K562 (cell line): ENCODE data around the gene BARD1. TPM values are rescaled to one million over a fixed set of nuclear protein-coding genes. Genes with fewer than 3 reads are reported as not detected.

Experiments
- DDX20 ChIP-seq: fragments of 450-650 bp; IDR thresholded peaks from 2 replicates; pipeline ENCODE4 v1.6.1; 2016; ENCODE audit warnings: missing genetic modification characterization, low read depth, mild to moderate bottlenecking, missing compliant biosample characterization, moderate library complexity
- ERF ChIP-seq: fragments of 450-650 bp; formaldehyde crosslinking; IDR thresholded peaks from 2 replicates; pipeline ENCODE4 v1.4.0; 2020; ENCODE audit warnings: mild to moderate bottlenecking, mixed read lengths
- GATA2 ChIP-seq: sonication (generic); formaldehyde crosslinking; IDR thresholded peaks from 2 replicates; pipeline ENCODE4 v1.4.0; 2020; ENCODE audit warnings: mild to moderate bottlenecking, missing genetic modification reagents
- HNRNPH1 ChIP-seq: fragments of 200-400 bp; formaldehyde crosslinking; optimal IDR thresholded peaks from 2 replicates; pipeline ENCODE3; 2017; ENCODE audit warnings: low read depth, mild to moderate bottlenecking, low read length, moderate library complexity
- HNRNPLL ChIP-seq: fragments of 200-400 bp; formaldehyde crosslinking; IDR thresholded peaks from 2 replicates; pipeline ENCODE4 v1.6.1; 2017; ENCODE audit warnings: low read length, low read depth, mild to moderate bottlenecking; ENCODE audit not compliant: poor library complexity, severe bottlenecking
- MCM3 ChIP-seq: fragments of 450-650 bp; IDR thresholded peaks from 2 replicates; pipeline ENCODE4 v1.6.1; 2016
- NELFE ChIP-seq: IDR thresholded peaks from 2 replicates; pipeline ENCODE4 v1.6.1; 2011; ENCODE audit warnings: mild to moderate bottlenecking; ENCODE audit not compliant: insufficient read depth, insufficient read length
- NFRKB ChIP-seq: fragments of 450-650 bp; IDR thresholded peaks from 2 replicates; pipeline ENCODE4 v1.6.1; 2016; ENCODE audit warnings: low read depth
- NR2C2 ChIP-seq, 2 experiments: fragments of 200-800 bp in 1 of 2; sonication (Bioruptor generic) in 1 of 2; sonication (generic) in 1 of 2; formaldehyde crosslinking in 1 of 2; IDR thresholded peaks; 2 replicates each; pipeline versions ENCODE4 v1.6.1 to v1.8.0; 2016 to 2022; ENCODE audit warnings: mild to moderate bottlenecking in 1 of 2, missing compliant biosample characterization in 1 of 2, missing genetic modification characterization in 1 of 2, missing genetic modification reagents in 1 of 2
- NR3C1 ChIP-seq: sonication (generic); formaldehyde crosslinking; IDR thresholded peaks from 2 replicates; pipeline ENCODE4 v1.8.1; 2022; ENCODE audit warnings: missing genetic modification reagents
- POLR2AphosphoS5 ChIP-seq: IDR thresholded peaks from 2 replicates; pipeline ENCODE4 v1.6.1; 2011; ENCODE audit warnings: mild to moderate bottlenecking, low read depth, low read length, moderate library complexity; ENCODE audit not compliant: control insufficient read depth, insufficient read depth
- PRPF4 ChIP-seq: fragments of 200-400 bp; formaldehyde crosslinking; IDR thresholded peaks from one replicate; pipeline ENCODE4 v1.6.1; 2017; ENCODE audit warnings: low read length, low read depth, mild to moderate bottlenecking; ENCODE audit not compliant: insufficient read depth, poor library complexity, severe bottlenecking
- SIRT6 ChIP-seq: IDR thresholded peaks from one replicate; pipeline ENCODE4 v1.6.1; 2012; ENCODE audit warnings: low read depth, mild to moderate bottlenecking, control low read depth, inconsistent platforms, low read length, moderate library complexity
- SMAD4 ChIP-seq: fragments of 250-450 bp; sonication (Bioruptor Pico); conservative IDR thresholded peaks from 2 replicates; pipeline ENCODE4 v1.8.0; 2021; ENCODE audit warnings: inconsistent platforms, mild to moderate bottlenecking, moderate library complexity
- ZBTB7A ChIP-seq: IDR thresholded peaks from 2 replicates; pipeline ENCODE4 v1.6.1; 2011; ENCODE audit warnings: low read depth, mild to moderate bottlenecking, low read length, moderate library complexity, borderline replicate concordance; ENCODE audit not compliant: control insufficient read depth
- ZNF217 ChIP-seq: sonication (generic); formaldehyde crosslinking; IDR thresholded peaks from 2 replicates; pipeline ENCODE4 v1.8.0; 2022; ENCODE audit warnings: mild to moderate bottlenecking, missing genetic modification reagents
- polyA plus RNA-seq, 8 experiments: library from polyadenylated mRNA; depleted of rRNA in 4 of 8; stranded (reverse) in 5 of 8; unstranded in 3 of 8; fragments of >200 nt; fragmentation: Nextera tagmentation in 2 of 8; fragmentation: Illumina TruSeq in 1 of 8; extraction: Ambion mirVana in 2 of 8; extraction: Trizol in 1 of 8; gene quantifications; 2 replicates each; pipeline versions ENCODE4 v1.2.1 to v1.2.3, GENCODE V29; 2011 to 2014; ENCODE audit warnings: inconsistent platforms in 1 of 8, missing spikeins in 1 of 8
- total RNA-seq, 7 experiments: library from RNA; depleted of rRNA in 6 of 7; stranded (reverse); fragments of >200 nt in 6 of 7; fragmentation: Illumina TruSeq in 2 of 7; extraction: Trizol in 2 of 7; gene quantifications; 2 replicates each; pipeline versions ENCODE4 v1.2.1 to v1.2.3, GENCODE V29; 2011 to 2021; ENCODE audit warnings: low replicate concordance in 1 of 7
- TF ChIP-seq, protein P1 (sequence below), 2 experiments: fragments of 150-350 bp in 1 of 2; IDR thresholded peaks; 2 replicates each; pipeline ENCODE4 v1.6.1; 2012 to 2016; ENCODE audit warnings: low read depth in 2 of 2, low read length in 2 of 2, mild to moderate bottlenecking in 1 of 2, moderate library complexity in 1 of 2
- TF ChIP-seq, protein P2 (sequence below): fragments of 450-650 bp; IDR thresholded peaks from 2 replicates; pipeline ENCODE4 v1.6.1; 2016; ENCODE audit warnings: mild to moderate bottlenecking
- TF ChIP-seq, protein P3 (sequence below): sonication (generic); formaldehyde crosslinking; IDR thresholded peaks from 2 replicates; pipeline ENCODE4 v1.5.0; 2020; ENCODE audit warnings: missing genetic modification reagents

The BARD1 gene
- total and polyA plus RNA-seq, 9 of the 15 experiments (the other 6 are each of a cell fraction or from before 2014, with no cell fraction given): 6.3 to 18.9 (median 11.3) TPM

DNA sequence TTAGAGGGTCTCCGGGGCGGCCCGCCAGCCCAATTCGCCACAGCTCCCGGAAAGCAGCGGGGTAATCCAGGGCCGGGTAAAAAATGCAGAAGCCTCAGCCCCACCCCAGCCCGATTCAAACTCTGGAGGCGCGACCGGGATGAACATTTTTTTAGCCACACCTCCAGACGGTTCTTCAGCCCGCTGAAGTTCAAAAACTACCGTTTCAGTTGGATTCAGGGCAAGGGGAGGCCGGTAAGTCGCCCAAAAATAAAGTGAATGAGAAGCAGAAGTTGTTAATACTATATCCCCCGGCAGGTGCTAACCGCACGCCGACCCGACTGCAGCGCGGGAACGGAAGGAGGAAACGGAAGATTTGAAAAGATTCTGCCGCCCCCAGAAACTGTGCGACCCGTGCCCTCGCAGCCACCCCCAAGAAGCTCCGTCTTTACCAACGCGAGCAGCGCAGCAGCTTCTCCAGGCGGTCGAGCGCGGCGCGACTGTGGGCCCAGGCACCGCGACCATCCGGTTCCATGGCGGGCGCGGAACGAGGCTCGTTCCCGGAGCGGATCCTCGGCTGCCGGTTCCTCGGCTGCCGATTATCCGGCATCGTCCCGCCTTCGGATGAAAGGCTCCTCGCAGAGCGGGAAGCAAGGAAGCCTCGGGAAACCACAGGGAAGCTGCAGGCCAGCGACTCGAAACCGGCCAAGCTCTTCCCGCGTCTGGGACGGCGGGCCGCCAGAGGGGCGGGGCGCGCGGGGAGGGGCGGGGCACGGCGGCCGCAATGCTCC is at the start of gene BARD1 (continued):
- TF ChIP-seq PRPF4 (no peak), SIRT6 (no peak), NELFE (no peak), NFRKB (no peak; the same call in 1 of the 2 replicates), SMAD4 (CRISPR knock-in tag) (peak; percentile 42; the same call in 1 of the 2 replicates), MCM3 (no peak), HNRNPH1 (no peak), NR2C2 (CRISPR knock-in tag; IDR thresholded peaks at IDR 0.05) (no peak), NR2C2 (tag; IDR thresholded peaks at IDR 0.05) (no peak), GATA2 (no peak), ZNF217 (no peak), DDX20 (tag) (no peak), ERF (CRISPR knock-in tag) (0 out of 2 replicates have a peak, but pooled peaks have one; percentile 51), POLR2AphosphoS5 (peak; percentile 58; the same call in 1 of the 2 replicates), HNRNPLL (peak; percentile 85), ZBTB7A (no peak), NR3C1 (CRISPR knock-in tag) (no peak)
- TF ChIP-seq, protein P1, sequence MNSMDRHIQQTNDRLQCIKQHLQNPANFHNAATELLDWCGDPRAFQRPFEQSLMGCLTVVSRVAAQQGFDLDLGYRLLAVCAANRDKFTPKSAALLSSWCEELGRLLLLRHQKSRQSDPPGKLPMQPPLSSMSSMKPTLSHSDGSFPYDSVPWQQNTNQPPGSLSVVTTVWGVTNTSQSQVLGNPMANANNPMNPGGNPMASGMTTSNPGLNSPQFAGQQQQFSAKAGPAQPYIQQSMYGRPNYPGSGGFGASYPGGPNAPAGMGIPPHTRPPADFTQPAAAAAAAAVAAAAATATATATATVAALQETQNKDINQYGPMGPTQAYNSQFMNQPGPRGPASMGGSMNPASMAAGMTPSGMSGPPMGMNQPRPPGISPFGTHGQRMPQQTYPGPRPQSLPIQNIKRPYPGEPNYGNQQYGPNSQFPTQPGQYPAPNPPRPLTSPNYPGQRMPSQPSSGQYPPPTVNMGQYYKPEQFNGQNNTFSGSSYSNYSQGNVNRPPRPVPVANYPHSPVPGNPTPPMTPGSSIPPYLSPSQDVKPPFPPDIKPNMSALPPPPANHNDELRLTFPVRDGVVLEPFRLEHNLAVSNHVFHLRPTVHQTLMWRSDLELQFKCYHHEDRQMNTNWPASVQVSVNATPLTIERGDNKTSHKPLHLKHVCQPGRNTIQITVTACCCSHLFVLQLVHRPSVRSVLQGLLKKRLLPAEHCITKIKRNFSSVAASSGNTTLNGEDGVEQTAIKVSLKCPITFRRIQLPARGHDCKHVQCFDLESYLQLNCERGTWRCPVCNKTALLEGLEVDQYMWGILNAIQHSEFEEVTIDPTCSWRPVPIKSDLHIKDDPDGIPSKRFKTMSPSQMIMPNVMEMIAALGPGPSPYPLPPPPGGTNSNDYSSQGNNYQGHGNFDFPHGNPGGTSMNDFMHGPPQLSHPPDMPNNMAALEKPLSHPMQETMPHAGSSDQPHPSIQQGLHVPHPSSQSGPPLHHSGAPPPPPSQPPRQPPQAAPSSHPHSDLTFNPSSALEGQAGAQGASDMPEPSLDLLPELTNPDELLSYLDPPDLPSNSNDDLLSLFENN (IDR thresholded peaks at IDR 0.05; ENCODE audit: low read depth in 2 of 2, low read length in 2 of 2): no peak
- TF ChIP-seq, protein P2, sequence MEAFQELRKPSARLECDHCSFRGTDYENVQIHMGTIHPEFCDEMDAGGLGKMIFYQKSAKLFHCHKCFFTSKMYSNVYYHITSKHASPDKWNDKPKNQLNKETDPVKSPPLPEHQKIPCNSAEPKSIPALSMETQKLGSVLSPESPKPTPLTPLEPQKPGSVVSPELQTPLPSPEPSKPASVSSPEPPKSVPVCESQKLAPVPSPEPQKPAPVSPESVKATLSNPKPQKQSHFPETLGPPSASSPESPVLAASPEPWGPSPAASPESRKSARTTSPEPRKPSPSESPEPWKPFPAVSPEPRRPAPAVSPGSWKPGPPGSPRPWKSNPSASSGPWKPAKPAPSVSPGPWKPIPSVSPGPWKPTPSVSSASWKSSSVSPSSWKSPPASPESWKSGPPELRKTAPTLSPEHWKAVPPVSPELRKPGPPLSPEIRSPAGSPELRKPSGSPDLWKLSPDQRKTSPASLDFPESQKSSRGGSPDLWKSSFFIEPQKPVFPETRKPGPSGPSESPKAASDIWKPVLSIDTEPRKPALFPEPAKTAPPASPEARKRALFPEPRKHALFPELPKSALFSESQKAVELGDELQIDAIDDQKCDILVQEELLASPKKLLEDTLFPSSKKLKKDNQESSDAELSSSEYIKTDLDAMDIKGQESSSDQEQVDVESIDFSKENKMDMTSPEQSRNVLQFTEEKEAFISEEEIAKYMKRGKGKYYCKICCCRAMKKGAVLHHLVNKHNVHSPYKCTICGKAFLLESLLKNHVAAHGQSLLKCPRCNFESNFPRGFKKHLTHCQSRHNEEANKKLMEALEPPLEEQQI: no peak
- TF ChIP-seq, protein P3, sequence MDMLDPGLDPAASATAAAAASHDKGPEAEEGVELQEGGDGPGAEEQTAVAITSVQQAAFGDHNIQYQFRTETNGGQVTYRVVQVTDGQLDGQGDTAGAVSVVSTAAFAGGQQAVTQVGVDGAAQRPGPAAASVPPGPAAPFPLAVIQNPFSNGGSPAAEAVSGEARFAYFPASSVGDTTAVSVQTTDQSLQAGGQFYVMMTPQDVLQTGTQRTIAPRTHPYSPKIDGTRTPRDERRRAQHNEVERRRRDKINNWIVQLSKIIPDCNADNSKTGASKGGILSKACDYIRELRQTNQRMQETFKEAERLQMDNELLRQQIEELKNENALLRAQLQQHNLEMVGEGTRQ (CRISPR knock-in tag): no peak
